Measurements from ENCODE around the gene GLUL. TPM values are rescaled to one million over a fixed set of nuclear protein-coding genes. Genes with fewer than 3 reads are reported as not detected.

The GLUL gene
- total and polyA plus RNA-seq, 2 of the 4 experiments (the other 2 are of a cell fraction) = 131 to 385 TPM

GRCh38 chr1:182359645-182360044 is 31.9 kb downstream of the GLUL start:
- Histone ChIP-seq H2BK120ac (ENCODE audit: low read depth, low read length) (no peak overlapping the region), H3K4me3 (ENCODE audit: insufficient read depth, low read depth, low read length) (no peak overlapping the region), H3K4ac (ENCODE audit: low read depth, low read length) (no peak overlapping the region), H2AK9ac (replicated peaks; ENCODE audit: low read depth, low read length, poor library complexity) (no peak overlapping the region), H3K18ac (ENCODE audit: low read depth, low read length) (no peak overlapping the region), H2AFZ (replicated peaks; ENCODE audit: low read length, poor library complexity) (no peak overlapping the region), H2BK15ac (ENCODE audit: low read depth, low read length) (no peak overlapping the region), H3K36me3 (ENCODE audit: control insufficient read depth, insufficient read depth, low read length) (no peaks in the 10 kb centered on the region), H3K23ac (ENCODE audit: low read depth, low read length) (no peak overlapping the region), H2BK5ac (ENCODE audit: low read depth, low read length, poor library complexity, severe bottlenecking) (no peak overlapping the region), H4K5ac (ENCODE audit: low read depth, low read length) (no peak overlapping the region), H2BK20ac (ENCODE audit: low read depth, low read length) (no peak overlapping the region), H3K79me1 (ENCODE audit: low read depth in 1 of 2, low read length in 2 of 2) (no peaks in the 10 kb centered on the region), H3K9ac (ENCODE audit: low read depth, low read length) (no peak overlapping the region), H3K9me3 (ENCODE audit: control insufficient read depth, insufficient read depth, low read length) (no peaks in the 10 kb centered on the region), H2AK5ac (ENCODE audit: low read depth, low read length) (no peak overlapping the region), H3K27ac (ENCODE audit: insufficient read depth, low read length) (no peak overlapping the region), H4K91ac (ENCODE audit: insufficient read depth, low read depth, low read length) (no peak overlapping the region), H3K56ac (ENCODE audit: extremely low read depth, insufficient read depth, low read length) (no peak overlapping the region), H3K27me3 (ENCODE audit: control insufficient read depth, insufficient read depth, low read length) (no peaks in the 10 kb centered on the region; the same call in 1 of the 2 replicates), H3K14ac (replicated peaks; ENCODE audit: low read depth, low read length) (no peak overlapping the region), H3K4me2 (ENCODE audit: low read depth, low read length) (no peak overlapping the region), H4K20me1 (ENCODE audit: insufficient read depth, low read length) (no peaks in the 10 kb centered on the region), H3K4me1 (ENCODE audit: control insufficient read depth, insufficient read depth, low read length) (no peaks in the 10 kb centered on the region), H4K8ac (ENCODE audit: low read depth in 2 of 2, low read length in 2 of 2) (no peak overlapping the region), H3K9me1 (ENCODE audit: insufficient read depth, low read length) (no peaks in the 10 kb centered on the region)
- no TSS peak for BruUV-seq (replicated peaks)
- WGBS, 2 experiments (ENCODE audit: extremely low coverage in 2 of 2, insufficient read length in 1 of 2) = 5% methylated on average over 2 of the region's 7 CpGs; no CpG with 5 or more reads in 1 of the 2 experiments
- intact Hi-C loops (cut with micrococcal nuclease) = no loop called here
- POLR2A ChIA-PET (ENCODE audit: unreplicated experiment) = no interaction called here
- ATAC-seq (ENCODE audit: low read depth) = no peak
- dilution Hi-C loops (cut with HindIII; ENCODE audit: low sequenced_read_pairs, unreplicated experiment) = no loop called here
- no peak for DNase-seq
- TF ChIP-seq NFE2L2 (IDR thresholded peaks at IDR 0.05; ENCODE audit: low read depth, low read length) (no peak), SMC3 (IDR thresholded peaks at IDR 0.05; ENCODE audit: low read depth, low read length) (no peak), RAD21 (IDR thresholded peaks at IDR 0.05; ENCODE audit: low read length) (no peak), MAZ (IDR thresholded peaks at IDR 0.05; ENCODE audit: borderline replicate concordance, low read depth, low read length) (no peak), MXI1 (IDR thresholded peaks at IDR 0.05; ENCODE audit: borderline replicate concordance, low read depth, low read length) (no peak)
- in situ Hi-C loops (cut with MboI; ENCODE audit: low sequenced_read_pairs) = no loop called here
- CTCF ChIA-PET = no interaction called here
